GM19043 (cell line): ENCODE measurements around the gene FLACC1.

ENCODE experiments used
- ATAC-seq: cut with Tn5 transposase; IDR thresholded peaks from one replicate; pipeline ENCODE4 v1.9.1; 2021; ENCODE audit warnings: low read depth; ENCODE audit not compliant: unreplicated experiment

FLACC1 gene

GRCh38 chr2:201280191-201281040 lies 76.7 kb downstream of the FLACC1 start:
- ATAC-seq = no peak

GRCh38 chr2:201279079-201279478 lies 78.1 kb downstream of the FLACC1 start:
- ATAC-seq = no peak

- no peak for ATAC-seq
Observed at GRCh38 chr2:201276511-201276910, 80.6 kb downstream of the FLACC1 start.

DNA sequence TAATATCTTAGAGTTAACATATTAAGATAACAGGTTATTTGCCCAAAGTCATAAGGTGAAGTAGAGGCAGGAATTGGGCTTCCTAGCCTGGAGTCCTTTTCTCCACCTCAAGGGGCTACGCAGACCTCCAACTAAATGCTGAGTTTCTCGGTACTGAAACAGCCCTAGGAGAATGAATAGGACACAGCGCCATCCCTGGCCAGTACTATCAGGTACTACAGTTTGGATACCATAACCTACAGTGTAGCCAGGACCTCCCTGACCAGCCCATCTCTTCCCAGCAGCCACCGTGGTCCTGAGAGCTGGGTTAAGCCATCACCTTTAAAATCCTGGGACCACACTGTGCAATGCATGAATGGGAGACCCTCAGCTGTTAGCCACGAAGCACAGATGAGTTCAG lies 81.2 kb downstream of the FLACC1 start:
- no peak for ATAC-seq

DNA sequence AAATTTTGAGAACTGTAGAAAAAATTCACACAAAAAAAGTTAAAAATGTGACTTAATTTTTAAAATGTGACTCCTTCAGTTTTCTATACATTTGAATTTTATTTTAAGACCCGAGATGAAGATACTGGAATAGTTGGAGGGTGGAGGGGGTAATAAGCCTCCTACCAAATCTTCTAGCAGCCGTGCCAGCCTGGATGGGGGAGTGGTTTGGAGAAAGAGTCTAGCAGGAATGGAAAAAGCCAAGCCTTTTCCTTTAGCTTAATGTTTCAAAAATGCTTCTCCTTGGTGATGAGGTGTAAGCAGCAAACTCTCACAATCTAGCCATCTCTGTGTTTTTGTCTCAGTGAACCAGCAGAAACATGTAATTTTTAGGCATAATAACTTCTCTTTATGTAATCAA lies 82.1 kb downstream of the FLACC1 start:
- ATAC-seq = no peak

DNA sequence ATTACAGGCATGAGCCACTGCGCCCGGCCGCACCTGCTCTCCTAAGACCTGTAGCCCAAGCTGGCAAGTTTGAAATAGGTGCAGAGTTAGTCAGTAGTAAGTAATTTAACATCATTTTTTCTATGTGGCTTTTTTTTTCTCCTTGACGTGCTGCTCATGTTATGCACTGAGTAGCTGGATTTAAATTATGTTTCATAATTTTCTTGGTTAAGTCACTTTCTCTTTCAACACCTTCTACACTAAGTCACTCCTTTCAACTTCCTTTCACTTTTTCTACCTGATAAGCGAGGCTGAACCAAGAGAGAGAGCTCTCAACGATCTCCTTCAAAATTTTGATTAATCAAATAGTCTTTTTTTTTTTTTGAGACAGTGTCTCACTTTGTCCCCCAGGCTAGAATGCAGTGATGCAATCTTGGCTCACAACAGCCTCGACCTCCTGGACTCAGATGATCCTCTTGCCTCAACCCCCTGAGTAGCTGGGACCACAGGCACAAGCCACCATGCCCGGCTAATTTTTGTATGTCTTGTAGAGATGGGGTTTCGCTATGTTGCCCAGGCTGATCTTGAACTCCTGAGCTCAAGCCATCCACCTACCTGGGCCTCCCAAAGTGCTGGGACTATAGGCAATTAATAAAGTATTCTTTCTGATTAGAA lies 83.7 kb downstream of the FLACC1 start:
- no peak for ATAC-seq

DNA sequence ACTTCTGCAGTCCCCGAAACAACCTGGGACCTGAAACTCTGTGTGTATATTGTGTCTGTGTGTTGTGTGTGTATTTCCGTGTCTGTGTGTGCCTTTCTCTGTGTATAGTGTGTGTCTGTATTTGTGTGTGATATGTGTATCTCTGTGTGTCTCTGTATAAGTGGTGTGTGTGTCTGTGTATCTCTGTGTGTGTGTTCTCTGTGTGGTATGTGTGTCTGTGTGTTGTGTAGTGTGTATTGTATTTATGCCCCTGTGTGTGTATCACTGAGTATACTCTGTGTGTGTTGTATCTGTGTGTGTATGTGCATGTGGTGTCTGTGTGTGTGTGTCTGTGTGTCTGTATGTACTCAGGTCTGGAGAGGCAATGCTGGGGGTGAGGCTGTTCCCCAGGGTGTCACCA lies 85.2 kb downstream of the FLACC1 start:
- ATAC-seq = no peak

GRCh38 chr2:201270293-201271001 lies 86.7 kb downstream of the FLACC1 start:
- no peak for ATAC-seq

DNA sequence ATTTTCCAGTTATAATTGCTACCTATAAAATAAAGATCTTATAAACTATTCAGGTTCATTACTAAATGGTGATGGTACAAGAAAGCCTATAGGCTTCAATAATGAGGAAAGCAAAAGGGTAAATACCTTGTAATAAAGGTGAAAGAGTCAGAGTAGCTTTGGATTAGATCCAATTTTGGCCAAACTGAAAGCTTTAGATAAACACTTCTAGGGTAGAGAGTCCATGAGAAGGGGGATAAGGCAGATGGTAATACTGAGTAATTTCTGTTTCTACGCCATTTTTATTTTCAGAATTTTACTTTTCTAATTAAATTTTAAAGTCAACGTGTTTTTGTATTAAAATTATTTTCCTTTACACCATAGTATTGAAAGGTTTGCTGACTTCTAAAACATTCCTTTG lies 87.4 kb downstream of the FLACC1 start:
- no peak for ATAC-seq

GRCh38 chr2:201267278-201268030 lies 89.7 kb downstream of the FLACC1 start:
- ATAC-seq = no peak

- no peak for ATAC-seq
Observed at GRCh38 chr2:201266629-201267028, 90.5 kb downstream of the FLACC1 start.

DNA sequence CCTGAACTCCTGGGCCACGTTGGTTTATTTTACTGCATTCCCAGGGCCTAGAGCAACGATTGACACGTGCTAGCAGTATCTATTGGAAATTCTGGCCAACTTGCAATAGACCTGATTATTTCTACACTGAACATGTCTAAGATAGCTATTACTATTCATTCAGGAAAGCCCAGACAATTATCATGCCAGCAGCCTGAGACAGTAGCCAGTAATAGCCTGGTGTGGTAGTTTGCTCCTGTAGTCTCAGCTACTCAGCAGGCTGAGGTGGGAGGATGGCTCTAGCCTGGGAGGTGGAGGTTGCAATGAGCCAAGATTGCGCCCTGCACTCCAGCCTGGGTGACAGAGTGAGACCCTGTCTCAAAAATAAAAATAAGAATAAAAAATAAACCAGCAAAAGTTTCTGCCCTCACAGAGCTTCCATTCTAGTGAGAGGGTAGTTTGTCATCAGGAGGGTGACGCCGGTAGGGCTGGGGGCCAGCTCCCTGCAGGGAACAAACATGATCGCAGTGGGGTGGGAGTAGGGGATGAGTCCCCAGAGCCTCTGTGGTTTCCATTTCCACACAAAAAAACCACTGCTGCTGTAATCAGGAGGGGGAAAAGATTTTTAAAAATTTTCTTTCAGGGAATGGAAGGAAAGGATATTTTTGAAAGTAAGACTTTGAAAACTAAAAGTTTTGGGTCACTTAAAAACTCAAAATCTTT lies 92.5 kb downstream of the FLACC1 start:
- ATAC-seq = no peak

DNA sequence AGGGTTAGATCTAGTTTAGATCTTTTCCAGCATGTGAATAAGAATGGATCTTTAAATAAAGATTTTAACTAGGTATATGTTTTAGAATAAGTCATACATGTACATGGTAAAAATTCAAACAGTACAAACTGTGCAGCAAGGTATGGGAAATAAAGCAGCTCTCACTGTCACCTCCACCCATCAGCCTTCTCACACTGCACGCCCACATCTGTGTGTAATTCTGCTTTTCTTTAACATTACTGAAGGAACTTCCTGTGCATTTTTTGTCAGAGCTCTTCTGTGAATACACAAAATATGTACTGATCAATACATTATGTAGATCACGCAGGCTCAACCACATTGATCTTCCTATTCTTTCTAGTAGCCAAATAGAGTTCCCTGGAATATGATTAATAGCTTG lies 93.4 kb downstream of the FLACC1 start:
- ATAC-seq = no peak

DNA sequence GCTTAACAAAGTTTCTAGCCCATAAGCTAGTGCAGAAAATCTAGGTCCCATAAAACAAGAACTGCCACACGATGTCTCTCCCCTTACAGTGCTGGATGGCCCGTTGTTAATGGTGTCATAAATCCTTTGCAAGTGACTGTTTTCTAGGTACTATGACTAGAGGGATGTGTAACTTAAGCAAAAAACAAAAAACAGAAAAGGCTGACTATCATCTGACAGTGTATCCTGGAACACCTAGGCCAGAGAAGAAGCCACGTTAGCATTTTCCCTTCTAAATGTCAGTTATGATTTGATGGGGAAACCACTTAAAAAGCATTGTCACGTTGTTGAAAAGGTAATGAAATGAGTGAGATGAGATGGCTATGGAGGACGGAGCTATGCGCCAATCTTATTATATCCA lies 94.4 kb downstream of the FLACC1 start:
- ATAC-seq = no peak

DNA sequence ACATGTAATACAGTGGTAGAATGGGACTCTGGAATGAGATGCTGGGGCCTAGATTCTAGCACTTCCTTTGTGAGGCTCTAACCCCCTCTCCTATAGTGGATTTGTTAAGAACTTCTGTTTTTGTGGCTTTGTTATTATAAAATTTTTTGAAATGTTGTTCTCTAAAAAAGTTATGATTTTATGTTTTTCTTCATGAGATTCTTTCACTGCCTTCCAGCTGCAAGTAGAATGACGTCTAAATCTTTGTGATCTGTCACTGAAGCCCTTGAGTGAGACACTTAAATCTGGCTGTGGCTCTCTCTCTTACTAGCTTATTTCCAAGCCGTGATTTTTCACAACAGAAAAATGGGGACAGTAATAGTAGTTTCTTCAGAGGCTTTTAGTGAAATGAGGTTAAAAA lies 95.2 kb downstream of the FLACC1 start:
- no peak for ATAC-seq

DNA sequence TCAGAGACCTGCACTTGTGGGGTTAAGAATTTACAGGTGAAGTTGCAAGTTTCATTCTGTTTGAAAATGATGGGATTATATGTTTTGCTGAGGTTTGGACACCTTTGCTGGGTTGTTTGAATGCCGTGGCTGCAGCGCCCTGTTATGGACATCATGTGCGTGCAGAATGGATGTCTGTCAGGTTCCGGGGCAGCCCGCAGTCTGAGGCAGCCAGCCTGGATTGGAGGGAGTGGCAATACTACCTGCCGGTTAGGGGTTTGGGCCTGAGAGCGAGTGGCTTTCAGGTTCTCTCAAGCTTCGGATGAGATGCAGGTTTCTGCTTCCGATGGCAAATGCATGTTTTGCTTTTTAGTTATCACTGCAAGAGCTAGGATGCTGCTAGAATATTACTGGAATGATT lies 95.7 kb downstream of the FLACC1 start:
- no peak for ATAC-seq

DNA sequence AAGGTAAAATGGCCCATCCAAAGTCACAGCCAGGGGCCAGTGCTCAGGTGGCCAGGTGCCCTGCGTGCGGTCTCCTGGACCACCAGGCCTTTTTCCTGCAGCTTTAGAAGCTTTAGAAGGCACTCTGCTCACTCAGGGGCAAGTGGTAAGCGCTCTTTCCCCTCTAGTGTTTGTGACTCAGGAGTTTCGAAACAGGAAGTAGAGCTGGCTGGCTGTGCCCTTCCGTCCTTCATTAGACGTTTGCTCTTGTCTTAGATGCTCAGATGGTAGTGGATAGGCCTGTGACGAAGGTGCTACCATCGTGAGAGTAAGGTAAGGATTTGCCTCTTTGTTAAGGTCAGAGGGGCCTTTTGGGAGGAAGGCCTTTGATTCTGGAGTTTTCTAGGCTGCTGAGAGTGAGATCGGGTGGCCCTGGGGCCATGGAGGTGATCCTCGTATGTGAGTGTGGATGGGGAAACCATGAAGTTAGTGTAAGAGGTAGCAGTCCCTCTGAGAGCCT lies 96.8 kb downstream of the FLACC1 start, which contains the start of gene CASP8:
Gene CASP8 (plus strand): TSS at position 235 of the 499 bp plus-strand sequence. CDS start 5,951 bp downstream, outside the sequence.
- ATAC-seq = peak; percentile 31

DNA sequence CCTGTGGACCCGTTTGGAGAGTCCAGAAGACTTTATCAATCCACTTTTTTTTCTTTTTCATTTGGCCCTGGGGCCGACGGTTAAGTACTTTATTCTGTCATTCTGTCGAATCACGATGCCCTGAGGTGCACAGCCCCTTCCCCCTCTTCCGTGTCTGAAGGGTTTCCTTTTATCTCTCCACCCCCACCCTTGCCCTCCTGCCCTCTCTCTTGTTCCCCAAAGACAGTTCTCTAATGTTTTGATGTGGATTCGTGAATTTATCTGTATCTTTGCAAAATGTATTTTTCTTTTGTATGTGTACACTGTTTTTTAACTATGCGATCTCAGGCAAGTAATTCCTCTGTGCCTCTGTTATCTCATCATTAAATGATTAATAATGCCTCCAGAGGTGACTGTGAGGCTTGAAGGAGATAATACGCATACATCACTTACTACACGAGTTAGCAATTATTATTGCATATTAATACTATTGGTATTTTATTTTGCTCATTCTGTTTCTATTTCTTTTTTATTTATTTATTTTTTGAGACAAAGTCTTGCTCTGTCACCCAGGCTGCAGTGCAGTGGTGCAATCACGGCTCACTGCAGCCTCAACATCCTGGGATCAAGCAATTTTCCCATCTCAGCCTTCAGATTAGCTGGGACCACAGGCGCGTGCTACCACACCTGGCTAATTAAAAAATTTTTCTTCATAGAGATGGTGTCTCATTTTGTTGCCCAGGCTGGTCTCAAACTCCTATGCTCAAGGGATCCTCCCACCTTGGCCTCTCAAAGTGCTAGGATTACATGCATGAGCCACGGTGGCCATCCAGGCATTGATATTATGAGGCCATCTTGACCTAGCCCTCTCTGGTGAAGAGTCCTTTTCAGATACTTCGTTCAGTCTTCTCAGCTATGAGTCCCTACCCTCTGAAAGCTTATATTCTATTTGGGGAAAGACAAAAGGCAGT lies 98.2 kb downstream of the FLACC1 start:
- ATAC-seq = peak; percentile 1
